ENCODE data around the gene STPG3. TPM values are rescaled to one million over a fixed set of nuclear protein-coding genes. Genes with fewer than 3 reads are reported as not detected.

STPG3 gene
- total and polyA plus RNA-seq, 2 of the 13 experiments (the other 11 are each of a cell fraction or from before 2014, with no cell fraction given) = not detected

- TF ChIP-seq MLX (CRISPR knock-in tag; IDR thresholded peaks at IDR 0.05) = peak; percentile 35; the same call in 1 of the 2 replicates
- 0 out of 2 replicates have a peak, but pooled peaks have one; percentile 19 for TF ChIP-seq TARDBP (CRISPR knock-in tag; IDR thresholded peaks at IDR 0.05)
- 0 out of 2 replicates have a peak, but pooled peaks have one; percentile 30 for TF ChIP-seq ZNF691 (CRISPR knock-in tag; IDR thresholded peaks at IDR 0.05; ENCODE audit: borderline replicate concordance, low read depth)
- no peak for TF ChIP-seq ZNF547 (CRISPR knock-in tag; IDR thresholded peaks at IDR 0.05)
- TF ChIP-seq PHB2 (IDR thresholded peaks at IDR 0.05; ENCODE audit: partially characterized antibody) = no peak
- TF ChIP-seq TBX2 (CRISPR knock-in tag; IDR thresholded peaks at IDR 0.05; ENCODE audit: borderline replicate concordance) = peak; percentile 23; the same call in 1 of the 2 replicates
- no peak for TF ChIP-seq GTF2F1 (IDR thresholded peaks at IDR 0.05; ENCODE audit: low read length)
- no peak for TF ChIP-seq RFX5 (IDR thresholded peaks at IDR 0.05; ENCODE audit: low read depth, low read length)
- no peak for TF ChIP-seq HNF1A (IDR thresholded peaks at IDR 0.05; ENCODE audit: low read depth)
- no peak for TF ChIP-seq HNF1A (CRISPR knock-in tag; IDR thresholded peaks at IDR 0.05; ENCODE audit: borderline replicate concordance)
- no peak for TF ChIP-seq TBX3 (IDR thresholded peaks at IDR 0.05; ENCODE audit: borderline replicate concordance)
- no peak for TF ChIP-seq ZNF280B (CRISPR knock-in tag; IDR thresholded peaks at IDR 0.05; ENCODE audit: borderline replicate concordance)
- 0 out of 2 replicates have a peak, but pooled peaks have one; percentile 22 for TF ChIP-seq ZNF121 (CRISPR knock-in tag; IDR thresholded peaks at IDR 0.05)
- no peak for TF ChIP-seq GFI1 (CRISPR knock-in tag; IDR thresholded peaks at IDR 0.05; ENCODE audit: borderline replicate concordance)
- TF ChIP-seq ZNF792 (CRISPR knock-in tag; IDR thresholded peaks at IDR 0.05) = no peak
- TF ChIP-seq ATF2 (CRISPR knock-in tag; IDR thresholded peaks at IDR 0.05) = no peak
- no peak for TF ChIP-seq ZNF275 (CRISPR knock-in tag; IDR thresholded peaks at IDR 0.05; ENCODE audit: borderline replicate concordance)
- peak; percentile 65 for TF ChIP-seq ZFY (CRISPR knock-in tag; IDR thresholded peaks at IDR 0.05)
- no peak for TF ChIP-seq KLF11 (CRISPR knock-in tag; IDR thresholded peaks at IDR 0.05)
Measured at GRCh38 chr9:137250329-137251193, 525 bp upstream of the STPG3 start (continued).

Data from HepG2 (cell line).